Activated CD4-positive, alpha-beta T cell treated with anti-CD3 and anti-CD28 coated beads for 36 hours (primary cell): ENCODE results near the gene C19orf33. TPM values are rescaled to one million over a fixed set of nuclear protein-coding genes. Genes with fewer than 3 reads are reported as not detected.
A peak's percentile ranks its signal among the peaks of the same experiment; 100 is the strongest.
"Not testable (repeated sequence)": the region's sequence is repeated elsewhere in the genome, so short reads cannot be mapped to it uniquely, and the experiment has no call there.

Experiments
- ATAC-seq: fragments of 200-7000 bp; cut with Tn5 transposase; one replicate; pipeline ENCODE4 v1.10.0; 2021; ENCODE audit warnings: mild to moderate bottlenecking, moderate library complexity
- CTCF ChIA-PET: fragments of 350-600 bp; sonication (Branson Sonifier 250); formaldehyde crosslinking; loops from one replicate; lab custom pipeline; 2021; ENCODE audit warnings: antibody characterized with exemption; lab: Charles Lee
- POLR2A ChIA-PET: fragments of 350-600 bp; sonication (Branson Sonifier 250); formaldehyde crosslinking; loops from one replicate; lab custom pipeline; 2021; ENCODE audit warnings: antibody characterized with exemption, inconsistent platforms; lab: Charles Lee
- DNase-seq: peaks from one replicate; pipeline ENCODE4 v3.0.0-alpha.2; 2020
- H3K27ac Mint-ChIP-seq: one replicate; pipeline ENCODE4 v1.8.0; 2021; ENCODE audit warnings: mixed read lengths
- H3K27me3 Mint-ChIP-seq: one replicate; pipeline ENCODE4 v1.8.0; 2021; ENCODE audit warnings: mixed read lengths
- H3K36me3 Mint-ChIP-seq: one replicate; pipeline ENCODE4 v1.8.0; 2021; ENCODE audit warnings: low read depth, mixed read lengths
- H3K4me1 Mint-ChIP-seq: one replicate; pipeline ENCODE4 v1.8.0; 2021; ENCODE audit warnings: mixed read lengths
- H3K4me3 Mint-ChIP-seq: one replicate; pipeline ENCODE4 v1.8.0; 2021; ENCODE audit warnings: mild to moderate bottlenecking, moderate library complexity, mixed read lengths
- H3K9me3 Mint-ChIP-seq: one replicate; pipeline ENCODE4 v1.8.0; 2021; ENCODE audit warnings: low read depth, mixed read lengths
- intact Hi-C, 2 experiments: fragments of 100-400 bp; cut with DNase I in 1 of 2; cut with micrococcal nuclease in 1 of 2; formaldehyde crosslinking; loops; one replicate each; pipeline versions ENCODE4 v1.14.2 to v1.15.1; 2022 to 2024; cut with DNase I, micrococcal nuclease
- total RNA-seq, 2 experiments: library from RNA; stranded (reverse); gene quantifications; one replicate each; pipeline ENCODE4 v1.2.3, GENCODE V29; 2021

C19orf33 gene
- not detected for total RNA-seq

DNA sequence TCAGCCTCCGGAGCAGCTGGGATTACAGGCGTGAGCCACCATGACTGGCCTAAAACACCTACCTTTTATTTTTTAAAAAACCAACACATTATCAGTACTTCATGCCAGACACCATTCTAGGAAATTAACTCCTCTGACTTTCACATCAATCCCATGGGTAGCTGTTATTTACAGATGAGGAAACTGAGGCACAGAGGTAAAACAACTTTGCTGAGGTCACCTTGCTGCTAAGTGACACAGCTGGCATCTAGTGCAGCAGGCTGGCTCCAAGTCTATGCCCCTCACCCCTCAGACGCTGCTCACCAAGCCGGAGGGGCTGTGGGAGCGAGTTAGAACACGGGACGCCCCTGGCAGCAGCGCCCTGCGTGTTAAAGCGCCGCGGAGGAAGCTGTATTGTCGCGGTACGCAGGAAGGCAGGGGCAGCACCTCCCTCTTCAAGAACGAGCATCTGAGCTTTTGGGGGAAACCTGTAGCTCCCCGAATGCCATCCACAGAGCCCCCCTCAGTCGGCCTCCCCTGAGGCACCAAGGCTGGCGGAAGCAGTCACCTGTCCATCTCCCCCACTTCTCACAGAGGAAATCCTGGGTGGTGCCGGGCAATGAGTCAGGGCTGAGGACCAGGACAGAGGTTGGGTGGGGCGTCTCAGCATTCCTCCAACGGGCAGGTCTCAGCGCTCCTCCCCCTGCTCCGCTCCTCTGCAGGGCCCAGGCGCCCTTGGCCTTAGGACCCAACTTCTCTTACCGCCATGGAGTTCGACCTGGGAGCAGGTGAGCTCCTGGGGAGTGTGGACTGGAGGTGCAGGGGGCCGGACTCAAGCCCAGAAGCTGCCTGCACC, at the start of gene C19orf33:
C19orf33 (plus strand) TSS at position 735 of the 835 bp plus-strand sequence; CDS start at position 746, 11 bp downstream.
- Mint-ChIP-seq H3K9me3 (no peaks in the 10 kb centered on the region), H3K4me3 (no peak within 1 kb of the TSS), H3K4me1 (no peaks in the 10 kb centered on the region), H3K27ac (no peak within 1 kb of the TSS), H3K36me3 (peaks cover 11% of the 10 kb centered on the region), H3K27me3 (no peaks in the 10 kb centered on the region)
- ATAC-seq (no peak), DNase-seq (no peak)
- intact Hi-C loops: no loop called here
- ChIA-PET POLR2A (interaction anchor here (0.7 kb wide), 1 partner anchor 261 kb away, joined by 5 read pairs; no protein-coding TSS in a partner anchor), CTCF (interaction anchor here (0.6 kb wide), 1 partner anchor 436 kb away, joined by 5 read pairs; no protein-coding TSS in a partner anchor)

DNA sequence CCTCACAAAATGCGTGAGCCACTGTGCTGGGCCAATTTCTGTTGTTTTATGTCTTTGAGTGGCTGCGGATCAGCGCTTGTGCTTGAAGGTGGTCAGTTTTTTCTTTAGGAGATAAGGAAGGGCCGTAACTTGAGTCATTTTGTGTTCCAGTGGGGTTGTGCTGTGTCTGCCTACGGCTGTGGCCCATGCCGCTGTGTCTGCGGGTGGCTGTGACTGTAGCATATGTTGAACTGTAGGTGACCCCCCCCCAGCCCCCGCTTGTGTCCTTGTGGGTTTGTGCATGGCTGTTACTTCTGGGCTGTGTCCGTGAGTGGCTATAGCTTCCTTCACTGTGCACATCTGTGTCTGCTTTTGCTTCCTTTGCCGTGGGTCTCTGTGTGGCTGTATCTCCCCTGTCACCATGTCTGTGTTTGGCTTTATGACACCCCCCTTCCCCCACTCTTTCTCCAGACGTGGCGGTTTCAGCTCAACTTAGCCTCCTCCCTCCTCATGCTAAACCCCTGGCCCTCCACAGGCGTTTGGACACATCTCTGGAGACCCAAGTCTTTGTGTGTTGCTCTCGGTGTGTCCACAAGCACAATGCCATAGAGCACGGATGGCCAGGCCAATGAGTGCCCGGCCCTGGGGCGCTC, 48.6 kb upstream of the C19orf33 start:
- Mint-ChIP-seq H3K4me1 (no peaks in the 10 kb centered on the region), H3K36me3 (no peaks in the 10 kb centered on the region), H3K9me3 (no peaks in the 10 kb centered on the region), H3K27ac (no peak overlapping the region), H3K27me3 (peaks cover 22% of the 10 kb centered on the region), H3K4me3 (no peak overlapping the region)
- intact Hi-C loops: no loop called here
- CTCF ChIA-PET: interaction anchor here (1.1 to 1.6 kb wide), 4 partner anchors 10 to 353 kb away, joined by 3 to 7 read pairs (median 6); partner anchors contain the start of gene FAM98C
- DNase-seq (no peak), ATAC-seq (no peak)
- POLR2A ChIA-PET: no interaction called here

DNA sequence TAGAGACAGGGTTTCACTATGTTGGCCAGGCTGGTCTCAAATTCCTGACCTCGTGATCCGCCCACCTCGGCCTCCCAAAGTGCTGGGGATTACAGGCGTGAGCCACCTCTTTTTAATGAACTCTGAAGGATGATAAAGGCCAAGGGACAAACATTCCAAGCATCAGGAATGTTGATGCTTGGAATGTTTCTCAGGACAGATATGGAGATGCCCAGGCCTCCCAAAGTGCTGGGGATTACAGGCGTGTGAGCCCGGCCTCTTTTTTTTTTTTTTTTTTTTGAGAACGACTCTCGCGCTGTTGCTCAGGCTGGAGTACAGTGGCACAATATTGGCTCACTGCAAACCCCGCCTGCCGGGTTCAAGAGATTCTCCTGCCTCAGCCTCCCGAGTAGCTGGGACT, 42.1 kb upstream of the C19orf33 start:
- H3K4me3 Mint-ChIP-seq, H3K27me3 Mint-ChIP-seq, DNase-seq, CTCF ChIA-PET, H3K36me3 Mint-ChIP-seq, H3K27ac Mint-ChIP-seq, H3K9me3 Mint-ChIP-seq, POLR2A ChIA-PET, ATAC-seq: not testable (repeated sequence)
- peaks cover 29% of the 10 kb centered on the region for H3K4me1 Mint-ChIP-seq
- intact Hi-C loops: loop anchor here (5.0 kb wide), 2 partner anchors 55 to 570 kb away; partner anchors contain the start of genes ECH1 (in 1 of the 2), KCNK6 (in 1 of the 2) and YIF1B (in 1 of the 2)

DNA sequence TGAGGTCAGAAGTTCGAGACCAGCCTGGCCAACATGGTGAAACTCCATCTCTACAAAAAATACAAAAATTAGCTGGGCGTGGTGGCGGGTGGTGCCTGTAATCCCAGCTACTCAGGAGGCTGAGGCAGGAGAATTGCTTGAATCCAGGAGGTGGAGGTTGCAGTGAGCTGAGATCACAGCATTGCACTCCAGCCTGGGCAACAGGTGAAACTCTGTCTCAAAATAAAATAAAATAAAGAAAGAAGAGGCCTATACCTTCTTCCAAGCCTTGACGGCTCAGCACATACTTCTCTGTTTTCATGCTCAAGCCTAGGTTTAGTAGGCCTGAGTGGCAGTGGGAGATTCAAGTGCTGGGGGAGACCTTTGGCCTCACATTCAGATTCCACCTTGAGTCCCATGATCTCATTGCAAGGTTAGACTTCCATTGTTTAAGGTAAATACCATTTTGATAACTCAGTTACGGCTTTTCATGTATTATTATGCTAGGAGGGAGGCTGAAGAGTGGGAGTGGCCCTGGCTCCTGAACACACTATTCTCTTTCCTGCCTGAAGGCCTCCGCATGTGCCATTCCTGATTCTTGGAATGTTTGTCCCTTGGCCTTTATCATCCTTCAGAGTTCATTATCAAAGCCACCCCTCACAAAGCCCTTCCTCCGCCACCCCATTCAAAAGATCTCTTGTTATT, 41.3 kb upstream of the C19orf33 start:
- Mint-ChIP-seq H3K36me3 (peaks cover 2% of the 10 kb centered on the region), H3K27ac (peak overlapping the region; percentile 94), H3K9me3 (no peaks in the 10 kb centered on the region), H3K4me1 (peaks cover 34% of the 10 kb centered on the region), H3K27me3 (peaks cover 3% of the 10 kb centered on the region), H3K4me3 (peak overlapping the region; percentile 40)
- ATAC-seq: no peak
- DNase-seq: no peak
- intact Hi-C loops: loop anchor here (5.0 kb wide), 2 partner anchors 55 to 570 kb away; partner anchors contain the start of genes ECH1 (in 1 of the 2), KCNK6 (in 1 of the 2) and YIF1B (in 1 of the 2)
- ChIA-PET CTCF (interaction anchor here (1.6 kb wide), 1 partner anchor 19 kb away, joined by 6 read pairs; no protein-coding TSS in a partner anchor), POLR2A (no interaction called here)

DNA sequence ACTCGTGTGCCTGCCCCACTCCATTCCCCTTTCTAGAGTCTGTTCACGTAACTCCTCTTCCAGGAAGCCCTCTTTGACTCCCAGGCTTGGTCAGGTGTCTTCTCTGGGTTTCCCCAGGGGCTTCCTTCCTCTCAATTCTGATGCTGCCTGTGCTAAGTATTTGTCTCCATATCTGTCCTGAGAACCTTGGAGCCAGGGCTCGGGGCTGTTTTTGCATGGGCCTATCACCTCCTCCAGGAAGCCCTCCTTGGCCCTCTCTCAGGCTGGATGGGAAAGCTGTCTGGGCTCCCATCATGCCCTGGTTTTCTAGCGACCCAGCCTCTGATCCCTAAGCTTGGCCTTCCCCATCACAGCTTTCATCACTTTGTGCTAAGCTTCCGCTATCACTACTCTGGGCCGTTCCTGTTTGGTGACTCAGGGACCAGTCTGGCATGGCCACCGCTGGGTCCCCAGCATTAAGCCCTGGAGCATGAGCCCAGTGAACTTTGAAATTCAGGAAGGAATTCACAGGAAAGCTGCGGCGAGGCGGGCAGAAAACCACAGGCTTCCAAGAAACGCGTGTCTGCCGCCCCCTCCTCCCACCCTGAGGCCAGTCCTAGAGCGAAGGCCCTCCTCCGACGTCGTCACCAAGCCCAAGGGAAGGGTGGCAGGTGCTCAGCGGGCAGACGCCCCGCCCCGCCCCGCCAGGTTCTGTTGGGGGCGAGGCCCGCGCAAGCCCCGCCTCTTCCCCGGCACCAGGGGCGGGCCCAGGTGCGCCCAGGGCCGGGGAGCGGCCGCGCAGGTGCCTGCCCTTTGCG, 40.2 kb upstream of the C19orf33 start:
- ATAC-seq (peak; percentile 87), DNase-seq (peak; percentile 90)
- intact Hi-C loops: loop anchor here (1.0 to 5.0 kb wide), 9 partner anchors 52 to 568 kb away; partner anchors contain the start of genes ECH1 (in 1 of the 2), KCNK6 (in 1 of the 2), PSMD8 (in 1 of the 2) and SIPA1L3 (in 1 of the 2)
- POLR2A ChIA-PET: interaction anchor here (0.8 to 1.0 kb wide), 2 partner anchors 17 to 110 kb away, joined by 3 to 4 read pairs; partner anchors contain the start of gene PSMD8
- H3K4me1 Mint-ChIP-seq: peaks cover 34% of the 10 kb centered on the region
- no peaks in the 10 kb centered on the region for H3K27me3 Mint-ChIP-seq
- CTCF ChIA-PET: interaction anchor here (0.5 to 1.6 kb wide), 5 partner anchors 20 to 1310 kb away, joined by 3 to 6 read pairs (median 3); partner anchors contain the start of gene PSMD8
- no peaks in the 10 kb centered on the region for H3K9me3 Mint-ChIP-seq
- peak overlapping the region; percentile 83 for H3K4me3 Mint-ChIP-seq
- H3K27ac Mint-ChIP-seq: peak overlapping the region; percentile 94
- H3K36me3 Mint-ChIP-seq: peaks cover 2% of the 10 kb centered on the region

DNA sequence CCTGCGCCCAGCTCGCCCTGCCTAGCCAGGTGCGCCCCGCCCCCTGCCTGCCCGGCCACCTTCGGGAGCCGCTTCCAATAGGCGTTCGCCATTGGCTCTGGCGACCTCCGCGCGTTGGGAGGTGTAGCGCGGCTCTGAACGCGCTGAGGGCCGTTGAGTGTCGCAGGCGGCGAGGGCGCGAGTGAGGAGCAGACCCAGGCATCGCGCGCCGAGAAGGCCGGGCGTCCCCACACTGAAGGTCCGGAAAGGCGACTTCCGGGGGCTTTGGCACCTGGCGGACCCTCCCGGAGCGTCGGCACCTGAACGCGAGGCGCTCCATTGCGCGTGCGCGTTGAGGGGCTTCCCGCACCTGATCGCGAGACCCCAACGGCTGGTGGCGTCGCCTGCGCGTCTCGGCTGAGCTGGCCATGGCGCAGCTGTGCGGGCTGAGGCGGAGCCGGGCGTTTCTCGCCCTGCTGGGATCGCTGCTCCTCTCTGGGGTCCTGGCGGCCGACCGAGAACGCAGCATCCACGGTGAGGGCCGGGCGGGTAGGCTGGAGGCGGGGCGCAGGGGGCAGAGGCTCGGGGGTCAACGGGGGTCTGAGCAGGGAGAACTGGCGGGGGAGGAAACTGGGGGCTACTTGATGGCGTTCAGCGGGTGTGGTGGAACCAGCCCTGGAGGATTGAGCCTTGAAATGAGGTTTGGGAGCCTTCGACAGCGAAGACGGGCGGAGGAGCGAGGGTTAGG, 39.4 kb upstream of the C19orf33 start, which contains the start of gene SPINT2:
SPINT2 (plus strand) TSS at position 88 of the 727 bp plus-strand sequence; CDS start at position 408, 320 bp downstream.
- peaks cover 34% of the 10 kb centered on the region for H3K4me1 Mint-ChIP-seq
- H3K27me3 Mint-ChIP-seq: no peaks in the 10 kb centered on the region
- H3K27ac Mint-ChIP-seq: peak within 1 kb of the TSS; percentile 94

DNA sequence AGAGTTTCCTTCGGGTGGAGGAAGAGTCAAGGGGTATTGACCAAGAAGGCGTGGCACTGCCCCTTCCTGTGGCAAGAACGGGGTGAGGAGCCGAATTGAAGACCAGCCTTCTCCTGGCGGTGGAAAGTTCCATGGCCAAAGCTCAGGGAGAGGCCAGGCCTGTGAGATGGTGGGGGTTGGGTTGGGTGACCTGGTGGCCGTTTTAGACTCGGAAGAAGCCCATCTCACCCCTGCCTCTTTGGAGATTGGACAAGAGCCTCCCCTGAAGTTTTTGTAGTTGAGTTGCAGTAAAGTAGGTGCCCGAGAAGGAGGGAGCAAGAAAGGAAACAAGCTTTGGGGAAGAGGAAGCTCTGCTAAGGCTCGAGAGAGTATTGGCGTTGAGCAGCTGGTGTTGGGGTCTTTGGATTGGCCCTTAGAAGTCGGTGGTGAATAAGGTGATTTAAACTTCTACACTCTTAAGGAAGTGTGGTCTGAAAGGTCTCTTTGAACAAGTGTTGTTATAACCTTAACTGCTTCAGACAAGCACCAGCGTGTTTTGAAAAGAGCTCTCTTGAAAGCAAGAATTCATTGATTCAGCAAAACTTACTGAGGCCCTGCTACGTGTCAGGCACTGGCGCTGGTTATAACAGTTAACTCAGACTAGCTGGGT, 38.7 kb upstream of the C19orf33 start:
- Mint-ChIP-seq H3K4me1 (peaks cover 40% of the 10 kb centered on the region), H3K36me3 (peaks cover 2% of the 10 kb centered on the region), H3K27ac (peak overlapping the region; percentile 92), H3K4me3 (peak overlapping the region; percentile 83), H3K27me3 (no peaks in the 10 kb centered on the region), H3K9me3 (no peaks in the 10 kb centered on the region)
- intact Hi-C loops: loop anchor here in 1 of 2 experiments (2.0 kb wide), 1 partner anchor 71 kb away; no protein-coding TSS in a partner anchor
- ChIA-PET POLR2A (interaction anchor here (1.0 kb wide), 1 partner anchor 25 kb away, joined by 3 read pairs; no protein-coding TSS in a partner anchor), CTCF (interaction anchor here (0.6 to 3.0 kb wide), 8 partner anchors 10 to 139 kb away, joined by 3 to 12 read pairs (median 4); partner anchors contain the start of genes FAM98C and PPP1R14A)
- no peak for DNase-seq
- no peak for ATAC-seq

More for the DNA sequence above, 39.4 kb upstream of the C19orf33 start, which contains the start of gene SPINT2:
- DNase-seq (peak; percentile 65), ATAC-seq (peak; percentile 16)
- Mint-ChIP-seq H3K36me3 (peaks cover 2% of the 10 kb centered on the region), H3K9me3 (no peaks in the 10 kb centered on the region), H3K4me3 (peak within 1 kb of the TSS; percentile 83)
- intact Hi-C loops: loop anchor here (1.0 to 5.0 kb wide), 9 partner anchors 52 to 568 kb away; partner anchors contain the start of genes ECH1 (in 1 of the 2), KCNK6 (in 1 of the 2), PSMD8 (in 1 of the 2) and SIPA1L3 (in 1 of the 2)
- CTCF ChIA-PET: interaction anchor here (0.5 to 3.0 kb wide), 10 partner anchors 12 to 214 kb away, joined by 3 to 12 read pairs (median 4); partner anchors contain the start of genes FAM98C and PSMD8
- POLR2A ChIA-PET: interaction anchor here (0.8 to 1.0 kb wide), 3 partner anchors 16 to 110 kb away, joined by 3 to 4 read pairs (median 3); partner anchors contain the start of gene PSMD8

DNA sequence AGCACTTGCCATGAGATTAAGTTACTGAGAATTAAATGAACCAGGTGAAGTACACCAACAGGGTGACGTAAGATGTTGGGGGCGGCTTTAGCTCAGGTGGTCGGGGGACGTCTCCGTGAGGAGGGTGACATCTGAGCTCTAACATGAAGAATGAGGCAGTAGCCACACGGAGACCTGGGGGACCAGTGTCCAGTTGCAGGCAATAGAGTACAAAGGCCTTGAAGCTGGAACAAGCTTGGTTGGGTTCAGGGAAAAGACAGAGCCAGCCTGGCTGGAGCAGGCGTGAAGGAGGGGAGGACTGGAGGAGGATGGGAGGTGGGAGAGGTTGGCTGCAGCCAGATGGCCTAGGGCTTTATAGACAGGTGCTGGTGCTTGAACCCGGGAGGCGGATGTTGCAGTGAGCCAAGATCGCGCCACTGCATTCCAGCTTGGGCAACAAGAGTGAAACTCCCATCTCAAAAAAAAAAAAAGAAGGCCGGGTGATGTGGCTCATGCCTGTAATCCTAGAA, 38.1 kb upstream of the C19orf33 start:
- Mint-ChIP-seq H3K27me3 (no peaks in the 10 kb centered on the region), H3K4me3 (peak overlapping the region; percentile 83), H3K36me3 (peaks cover 2% of the 10 kb centered on the region), H3K27ac (peak overlapping the region; percentile 92), H3K4me1 (peaks cover 45% of the 10 kb centered on the region), H3K9me3 (no peaks in the 10 kb centered on the region)
- no peak for ATAC-seq
- intact Hi-C loops: loop anchor here in 1 of 2 experiments (2.0 kb wide), 1 partner anchor 71 kb away; no protein-coding TSS in a partner anchor
- DNase-seq: no peak
- ChIA-PET CTCF (interaction anchor here (1.1 to 3.0 kb wide), 8 partner anchors 10 to 137 kb away, joined by 3 to 12 read pairs (median 4); partner anchors contain the start of genes FAM98C and PPP1R14A), POLR2A (interaction anchor here (1.0 kb wide), 1 partner anchor 26 kb away, joined by 3 read pairs; no protein-coding TSS in a partner anchor)
